K562 (cell line): Measurements from ENCODE around the gene TRPM2. TPM values are rescaled to one million over a fixed set of nuclear protein-coding genes. Genes with fewer than 3 reads are reported as not detected.

Source experiments
- ARID3A ChIP-seq: IDR thresholded peaks from 2 replicates; pipeline ENCODE4 v1.6.1; 2012; ENCODE audit warnings: low read depth, low read length, improper control_type of control experiment, borderline replicate concordance
- CC2D1A ChIP-seq: fragments of 450-650 bp; IDR thresholded peaks from 2 replicates; pipeline ENCODE4 v1.6.1; 2017; ENCODE audit warnings: mild to moderate bottlenecking
- CHD1 ChIP-seq: fragments of 200-600 bp; sonication (generic); IDR thresholded peaks from one replicate; pipeline ENCODE4 v1.6.1; 2012; ENCODE audit warnings: mild to moderate bottlenecking, moderate library complexity, low read length, inconsistent platforms
- CXXC5 ChIP-seq: fragments of 250-450 bp; sonication (Bioruptor Pico); IDR thresholded peaks from 2 replicates; pipeline ENCODE4 v1.8.0; 2022; ENCODE audit warnings: inconsistent platforms, mild to moderate bottlenecking, moderate library complexity
- HDAC1 ChIP-seq, 2 experiments: fragments of 450-650 bp; IDR thresholded peaks; 2 replicates each; pipeline ENCODE4 v1.6.1; 2016 to 2017; ENCODE audit warnings: inconsistent platforms in 1 of 2, mild to moderate bottlenecking in 1 of 2, moderate library complexity in 1 of 2
- HNRNPK ChIP-seq: fragments of 200-400 bp; formaldehyde crosslinking; IDR thresholded peaks from one replicate; pipeline ENCODE4 v1.6.1; 2018; ENCODE audit warnings: mild to moderate bottlenecking, low read depth, low read length; ENCODE audit not compliant: poor library complexity, severe bottlenecking
- KLF13 ChIP-seq: fragments of 450-650 bp; IDR thresholded peaks from 2 replicates; pipeline ENCODE4 v1.6.1; 2016; ENCODE audit warnings: missing genetic modification characterization, low read depth, mild to moderate bottlenecking, missing compliant biosample characterization, moderate library complexity, borderline replicate concordance
- MEF2A ChIP-seq: IDR thresholded peaks from 2 replicates; pipeline ENCODE4 v1.6.1; 2011; ENCODE audit warnings: low read depth, mild to moderate bottlenecking, low read length, moderate library complexity; ENCODE audit not compliant: control insufficient read depth
- NR2C2 ChIP-seq, 2 experiments: fragments of 200-800 bp in 1 of 2; sonication (Bioruptor generic) in 1 of 2; sonication (generic) in 1 of 2; formaldehyde crosslinking in 1 of 2; IDR thresholded peaks; 2 replicates each; pipeline versions ENCODE4 v1.6.1 to v1.8.0; 2016 to 2022; ENCODE audit warnings: mild to moderate bottlenecking in 1 of 2, missing compliant biosample characterization in 1 of 2, missing genetic modification characterization in 1 of 2, missing genetic modification reagents in 1 of 2
- PHB ChIP-seq: fragments of 250-450 bp; sonication (Bioruptor Pico); IDR thresholded peaks from 2 replicates; pipeline ENCODE4 v1.5.0; 2021
- PML ChIP-seq: IDR thresholded peaks from 2 replicates; pipeline ENCODE4 v1.6.1; 2012; ENCODE audit warnings: low read length, inconsistent platforms
- RAD21 ChIP-seq, 2 experiments: fragments of 250-450 bp in 1 of 2; fragments of 450-650 bp in 1 of 2; sonication (Bioruptor Pico) in 1 of 2; formaldehyde crosslinking in 1 of 2; IDR thresholded peaks in 1 of 2; conservative IDR thresholded peaks in 1 of 2; 2 replicates each; pipeline versions ENCODE4 v1.4.0 to v1.8.0; 2020 to 2022; ENCODE audit warnings: mild to moderate bottlenecking in 2 of 2, moderate library complexity in 1 of 2
- SIN3A ChIP-seq, 2 experiments: fragments of 150-350 bp in 1 of 2; IDR thresholded peaks; 2 replicates each; pipeline ENCODE4 v1.6.1; 2011 to 2016; ENCODE audit warnings: borderline replicate concordance in 2 of 2, low read depth in 2 of 2, low read length in 2 of 2, mild to moderate bottlenecking in 2 of 2, moderate library complexity in 2 of 2; ENCODE audit not compliant: control insufficient read depth in 1 of 2
- SIN3B ChIP-seq: fragments of 450-650 bp; IDR thresholded peaks from 2 replicates; pipeline ENCODE4 v1.6.1; 2017; ENCODE audit warnings: low read depth, mild to moderate bottlenecking, moderate library complexity
- SLC30A9 ChIP-seq: fragments of 250-450 bp; sonication (Bioruptor Pico); IDR thresholded peaks from 2 replicates; pipeline ENCODE4 v1.8.0; 2022; ENCODE audit warnings: mild to moderate bottlenecking, moderate library complexity
- SOX6 ChIP-seq: fragments of 450-650 bp; IDR thresholded peaks from 2 replicates; pipeline ENCODE4 v1.6.1; 2014; ENCODE audit warnings: mild to moderate bottlenecking
- SRSF1 ChIP-seq: fragments of 200-400 bp; formaldehyde crosslinking; IDR thresholded peaks from 2 replicates; pipeline ENCODE4 v1.6.1; 2017; ENCODE audit warnings: mild to moderate bottlenecking, low read depth, low read length, moderate library complexity
- ZNF165 ChIP-seq: fragments of 250-450 bp; sonication (Bioruptor Pico); IDR thresholded peaks from 2 replicates; pipeline ENCODE4 v1.4.0; 2020; ENCODE audit warnings: borderline replicate concordance
- ZNF24 ChIP-seq: fragments of 450-650 bp; IDR thresholded peaks from 2 replicates; pipeline ENCODE4 v1.6.1; 2016
- ZNF444 ChIP-seq: fragments of 250-450 bp; sonication (Bioruptor Pico); IDR thresholded peaks from 2 replicates; pipeline ENCODE4 v1.4.0; 2020; ENCODE audit warnings: mild to moderate bottlenecking, moderate library complexity
- ZNF695 ChIP-seq: fragments of 450-650 bp; formaldehyde crosslinking; IDR thresholded peaks from 2 replicates; pipeline ENCODE4 v1.4.0; 2020; ENCODE audit warnings: mild to moderate bottlenecking, moderate library complexity
- ZNF76 ChIP-seq: fragments of 250-450 bp; sonication (Bioruptor Pico); IDR thresholded peaks from 2 replicates; pipeline ENCODE4 v1.4.0; 2020; ENCODE audit warnings: mild to moderate bottlenecking, moderate library complexity, borderline replicate concordance
- ZNF778 ChIP-seq: fragments of 450-650 bp; formaldehyde crosslinking; IDR thresholded peaks from 2 replicates; pipeline ENCODE4 v1.4.0; 2020; ENCODE audit warnings: mild to moderate bottlenecking, moderate library complexity
- polyA plus RNA-seq, 8 experiments: library from polyadenylated mRNA; depleted of rRNA in 4 of 8; stranded (reverse) in 5 of 8; unstranded in 3 of 8; fragments of >200 nt; fragmentation: Nextera tagmentation in 2 of 8; fragmentation: Illumina TruSeq in 1 of 8; extraction: Ambion mirVana in 2 of 8; extraction: Trizol in 1 of 8; gene quantifications; 2 replicates each; pipeline versions ENCODE4 v1.2.1 to v1.2.3, GENCODE V29; 2011 to 2014; ENCODE audit warnings: inconsistent platforms in 1 of 8, missing spikeins in 1 of 8
- total RNA-seq, 7 experiments: library from RNA; depleted of rRNA in 6 of 7; stranded (reverse); fragments of >200 nt in 6 of 7; fragmentation: Illumina TruSeq in 2 of 7; extraction: Trizol in 2 of 7; gene quantifications; 2 replicates each; pipeline versions ENCODE4 v1.2.1 to v1.2.3, GENCODE V29; 2011 to 2021; ENCODE audit warnings: low replicate concordance in 1 of 7
- TF ChIP-seq, protein P1 (sequence below): fragments of 200-800 bp; sonication (Bioruptor generic); IDR thresholded peaks from 2 replicates; pipeline ENCODE4 v1.6.1; 2017; ENCODE audit warnings: missing genetic modification characterization, missing compliant biosample characterization
- TF ChIP-seq, protein P2 (sequence below): fragments of 200-800 bp; sonication (Bioruptor generic); IDR thresholded peaks from 2 replicates; pipeline ENCODE4 v1.6.1; 2017; ENCODE audit warnings: missing genetic modification characterization, missing compliant biosample characterization

TRPM2 gene
- total and polyA plus RNA-seq, 9 of the 15 experiments (the other 6 are each of a cell fraction or from before 2014, with no cell fraction given): 0.33 to 2.1 (median 0.98) TPM; not detected in 2

DNA sequence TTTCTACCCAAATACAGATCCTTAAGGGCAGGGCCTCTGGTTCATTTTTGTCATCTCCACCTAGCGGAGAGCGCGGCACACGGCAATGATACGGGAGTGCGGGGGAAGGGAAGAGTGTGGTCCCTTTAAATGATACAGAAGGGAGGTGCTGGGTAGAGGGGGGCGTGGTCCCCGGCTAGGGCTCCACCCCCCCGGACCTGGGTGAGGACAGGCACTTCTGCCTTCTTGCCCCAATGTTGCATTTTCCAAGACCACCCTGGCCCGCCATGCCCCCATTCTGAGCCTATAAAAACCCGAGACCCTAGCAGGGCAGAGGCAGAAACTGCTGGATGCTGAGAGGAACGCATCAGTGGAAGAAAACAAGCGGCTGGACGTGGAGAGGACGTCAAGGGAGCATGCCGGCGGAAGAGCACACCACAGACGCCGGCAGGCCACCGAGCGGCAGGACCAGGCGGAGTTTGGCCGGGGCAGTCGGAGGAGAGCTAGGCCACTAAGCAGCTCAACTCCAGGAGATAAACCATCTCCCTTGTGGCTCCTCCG, 131.9 kb downstream of the TRPM2 start (continued):
- TF ChIP-seq ARID3A (no peak), CHD1 (no peak), CXXC5 (CRISPR knock-in tag) (peak; percentile 30; the same call in 1 of the 2 replicates), ZNF444 (CRISPR knock-in tag) (no peak), KLF13 (tag) (peak; percentile 95), ZNF165 (CRISPR knock-in tag) (no peak), SOX6 (no peak), NR2C2 (CRISPR knock-in tag; IDR thresholded peaks at IDR 0.05) (no peak), NR2C2 (tag; IDR thresholded peaks at IDR 0.05) (no peak), SIN3A (IDR thresholded peaks at IDR 0.05; ENCODE audit: borderline replicate concordance in 2 of 2, control insufficient read depth in 1 of 2, low read depth in 2 of 2, low read length in 2 of 2) (no peak), ZNF76 (CRISPR knock-in tag) (0 out of 2 replicates have a peak, but pooled peaks have one; percentile 66), MEF2A (no peak), SRSF1 (no peak), ZNF778 (CRISPR knock-in tag) (no peak), PHB (CRISPR knock-in tag) (no peak), ZNF695 (no peak), HDAC1 (IDR thresholded peaks at IDR 0.05) (no peak), RAD21 (CRISPR knock-in tag; conservative IDR thresholded peaks at IDR 0.05 in 1 of 2, IDR thresholded peaks at IDR 0.05 in 1 of 2) (0 out of 4 replicates have a peak, but pooled peaks of 1 of the 2 experiments have one; percentile 3), CC2D1A (peak; percentile 97), HNRNPK (no peak), PML (no peak), ZNF24 (no peak), SIN3B (no peak), SLC30A9 (no peak)
- TF ChIP-seq, protein P1, sequence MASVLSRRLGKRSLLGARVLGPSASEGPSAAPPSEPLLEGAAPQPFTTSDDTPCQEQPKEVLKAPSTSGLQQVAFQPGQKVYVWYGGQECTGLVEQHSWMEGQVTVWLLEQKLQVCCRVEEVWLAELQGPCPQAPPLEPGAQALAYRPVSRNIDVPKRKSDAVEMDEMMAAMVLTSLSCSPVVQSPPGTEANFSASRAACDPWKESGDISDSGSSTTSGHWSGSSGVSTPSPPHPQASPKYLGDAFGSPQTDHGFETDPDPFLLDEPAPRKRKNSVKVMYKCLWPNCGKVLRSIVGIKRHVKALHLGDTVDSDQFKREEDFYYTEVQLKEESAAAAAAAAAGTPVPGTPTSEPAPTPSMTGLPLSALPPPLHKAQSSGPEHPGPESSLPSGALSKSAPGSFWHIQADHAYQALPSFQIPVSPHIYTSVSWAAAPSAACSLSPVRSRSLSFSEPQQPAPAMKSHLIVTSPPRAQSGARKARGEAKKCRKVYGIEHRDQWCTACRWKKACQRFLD (CRISPR knock-in tag): no peak
- TF ChIP-seq, protein P2, sequence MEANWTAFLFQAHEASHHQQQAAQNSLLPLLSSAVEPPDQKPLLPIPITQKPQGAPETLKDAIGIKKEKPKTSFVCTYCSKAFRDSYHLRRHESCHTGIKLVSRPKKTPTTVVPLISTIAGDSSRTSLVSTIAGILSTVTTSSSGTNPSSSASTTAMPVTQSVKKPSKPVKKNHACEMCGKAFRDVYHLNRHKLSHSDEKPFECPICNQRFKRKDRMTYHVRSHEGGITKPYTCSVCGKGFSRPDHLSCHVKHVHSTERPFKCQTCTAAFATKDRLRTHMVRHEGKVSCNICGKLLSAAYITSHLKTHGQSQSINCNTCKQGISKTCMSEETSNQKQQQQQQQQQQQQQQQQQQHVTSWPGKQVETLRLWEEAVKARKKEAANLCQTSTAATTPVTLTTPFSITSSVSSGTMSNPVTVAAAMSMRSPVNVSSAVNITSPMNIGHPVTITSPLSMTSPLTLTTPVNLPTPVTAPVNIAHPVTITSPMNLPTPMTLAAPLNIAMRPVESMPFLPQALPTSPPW (CRISPR knock-in tag): peak; percentile 39; the same call in 1 of the 2 replicates
